Activated CD4-positive, alpha-beta T cell treated with anti-CD3 and anti-CD28 coated beads, Interleukin-2, amount 10 ng/mL, durations not matched to agents 7 days and 5 days (primary cell): ENCODE data around the gene BICRAL. TPM values are rescaled to one million over a fixed set of nuclear protein-coding genes. Genes with fewer than 3 reads are reported as not detected.
"Not testable (repeated sequence)": the region's sequence is repeated elsewhere in the genome, so short reads cannot be mapped to it uniquely, and the experiment has no call there.

ENCODE experiments used
- CTCF ChIA-PET: fragments of 350-600 bp; sonication (Branson Sonifier 250); formaldehyde crosslinking; loops from one replicate; lab custom pipeline; 2021; ENCODE audit warnings: antibody characterized with exemption; lab: Charles Lee
- POLR2A ChIA-PET: fragments of 350-600 bp; sonication (Branson Sonifier 250); formaldehyde crosslinking; loops from one replicate; lab custom pipeline; 2021; ENCODE audit warnings: antibody characterized with exemption; lab: Charles Lee
- DNase-seq: peaks from one replicate; pipeline ENCODE4 v3.0.0-alpha.2; 2020
- H3K27ac Mint-ChIP-seq: one replicate; pipeline ENCODE4 v1.8.0; 2021; ENCODE audit warnings: mild to moderate bottlenecking, moderate library complexity, mixed read lengths
- H3K27me3 Mint-ChIP-seq: one replicate; pipeline ENCODE4 v1.8.0; 2021; ENCODE audit warnings: mixed read lengths
- H3K36me3 Mint-ChIP-seq: one replicate; pipeline ENCODE4 v1.8.0; 2021; ENCODE audit warnings: low read depth, mixed read lengths
- H3K4me1 Mint-ChIP-seq: one replicate; pipeline ENCODE4 v1.8.0; 2021; ENCODE audit warnings: mixed read lengths
- H3K4me3 Mint-ChIP-seq: one replicate; pipeline ENCODE4 v1.8.0; 2021; ENCODE audit warnings: mild to moderate bottlenecking, moderate library complexity, mixed read lengths
- H3K9me3 Mint-ChIP-seq: one replicate; pipeline ENCODE4 v1.8.0; 2021; ENCODE audit warnings: mixed read lengths
- total RNA-seq, 2 experiments: library from RNA; stranded (reverse); gene quantifications; one replicate each; pipeline ENCODE4 v1.2.3, GENCODE V29; 2021

Gene BICRAL
- total RNA-seq, 2 experiments from 2014 or later, result 23.4 to 27.8 TPM

DNA sequence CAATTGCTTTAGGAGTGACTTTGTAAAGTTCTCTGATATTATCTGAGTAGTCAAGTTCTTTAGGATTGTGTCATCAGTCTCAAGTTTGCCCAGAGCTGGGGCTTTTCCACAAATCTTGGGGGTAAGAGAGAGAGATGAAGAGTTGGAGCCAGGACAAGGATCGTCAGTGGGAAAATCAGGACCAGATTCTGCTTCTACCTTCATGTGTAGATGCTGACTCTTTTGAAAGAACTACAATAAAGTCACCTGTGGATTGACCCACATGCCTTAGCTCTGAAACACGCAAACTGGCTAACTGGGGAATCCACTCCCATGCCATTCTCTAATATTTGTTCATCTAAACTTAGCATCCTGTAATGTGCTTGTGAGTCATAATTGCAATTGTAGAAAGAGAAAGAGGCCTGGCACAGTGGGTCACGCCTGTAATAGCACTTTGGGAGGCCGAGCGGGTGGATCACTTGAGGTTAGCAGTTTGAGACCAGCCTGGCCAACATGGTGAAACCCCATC lies 15.6 kb upstream of the BICRAL start:
- Mint-ChIP-seq H3K9me3 (no peaks in the 10 kb centered on the region), H3K4me3 (no peak overlapping the region), H3K27me3 (no peaks in the 10 kb centered on the region), H3K36me3 (peaks cover 29% of the 10 kb centered on the region), H3K27ac (no peak overlapping the region), H3K4me1 (peaks cover 30% of the 10 kb centered on the region)
- ChIA-PET POLR2A (no interaction called here), CTCF (interaction anchor here (0.6 to 1.0 kb wide), 2 partner anchors 18 to 45 kb away, joined by 3 to 4 read pairs; no protein-coding TSS in a partner anchor)
- no peak for DNase-seq

DNA sequence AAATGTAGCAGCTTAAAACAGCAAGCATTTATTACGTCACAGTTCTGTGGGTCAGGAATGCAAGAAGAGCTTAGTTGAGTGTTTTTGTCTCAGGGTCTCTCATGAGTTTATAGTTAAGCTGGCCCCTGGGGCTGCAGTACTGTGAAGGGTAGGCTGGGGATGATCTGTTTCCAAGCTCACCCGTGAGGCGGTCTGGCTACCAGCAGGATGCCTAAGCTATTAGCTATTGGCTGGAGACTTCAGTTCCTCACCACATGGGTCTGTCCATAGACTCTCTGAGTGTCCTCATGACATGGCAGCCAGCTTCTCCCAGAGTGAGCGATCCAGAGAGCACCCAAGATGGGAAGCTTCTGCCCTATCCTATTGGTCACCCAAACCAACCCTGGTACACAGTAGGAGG lies 12.8 kb upstream of the BICRAL start:
- no peak for DNase-seq
- H3K9me3 Mint-ChIP-seq, result no peaks in the 10 kb centered on the region

DNA sequence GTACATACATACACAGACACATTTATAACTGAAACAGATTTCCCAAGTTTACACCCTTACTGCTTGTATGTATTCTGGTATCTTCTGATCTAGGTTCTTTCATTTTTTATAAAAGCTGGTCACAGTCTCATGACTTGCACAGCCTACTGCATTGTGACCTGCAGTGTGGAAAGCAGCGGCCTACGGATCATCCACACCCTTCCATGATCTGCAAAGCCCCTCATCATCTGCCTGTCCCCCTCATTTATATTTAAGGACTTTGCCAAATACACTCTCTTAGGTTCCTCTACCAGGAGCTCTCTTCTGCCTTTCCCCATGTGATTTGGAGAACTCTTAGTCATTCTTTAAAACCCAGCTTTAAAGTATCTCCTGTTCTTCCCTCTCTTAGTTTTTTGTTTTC lies 12.0 kb upstream of the BICRAL start:
- H3K4me3 Mint-ChIP-seq, result peak overlapping the region; percentile 23
- no peaks in the 10 kb centered on the region for H3K9me3 Mint-ChIP-seq
- H3K27ac Mint-ChIP-seq, result peak overlapping the region; percentile 100

More for the DNA sequence above, 12.8 kb upstream of the BICRAL start:
- ChIA-PET POLR2A (interaction anchor here (0.7 kb wide), 1 partner anchor 435 kb away, joined by 3 read pairs; no protein-coding TSS in a partner anchor), CTCF (interaction anchor here (1.2 to 2.0 kb wide), 3 partner anchors 8 to 23 kb away, joined by 3 to 5 read pairs (median 4); partner anchors contain the start of gene TBCC)
- H3K4me3 Mint-ChIP-seq, result no peak overlapping the region
- H3K36me3 Mint-ChIP-seq, result peaks cover 29% of the 10 kb centered on the region
- no peak overlapping the region for H3K27ac Mint-ChIP-seq
- peaks cover 49% of the 10 kb centered on the region for H3K4me1 Mint-ChIP-seq
- H3K27me3 Mint-ChIP-seq, result no peaks in the 10 kb centered on the region

DNA sequence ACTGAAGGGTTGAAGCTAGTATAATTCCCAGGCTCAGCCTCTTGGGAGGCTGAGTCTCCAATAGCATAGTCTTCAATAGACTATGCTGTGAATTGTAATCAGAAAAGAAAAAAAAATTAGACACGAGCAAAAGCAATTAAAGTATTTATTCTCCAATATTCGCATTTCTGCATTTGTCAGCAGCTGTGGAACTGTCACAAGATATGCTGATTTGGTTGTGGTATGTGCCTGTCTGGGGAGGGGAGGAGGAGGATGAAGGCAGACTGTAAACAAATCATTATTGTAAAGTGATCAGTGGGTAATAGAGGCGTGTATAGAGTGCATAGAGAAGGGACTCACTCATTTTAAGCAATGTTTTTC lies 10.1 kb upstream of the BICRAL start:
- H3K27ac Mint-ChIP-seq, result peak overlapping the region; percentile 100
- H3K36me3 Mint-ChIP-seq, result peaks cover 24% of the 10 kb centered on the region
- no peaks in the 10 kb centered on the region for H3K9me3 Mint-ChIP-seq
- H3K4me3 Mint-ChIP-seq, result peak overlapping the region; percentile 54
- DNase-seq, result peak; percentile 46
- CTCF ChIA-PET, result interaction anchor here (0.6 to 1.4 kb wide), 6 partner anchors 11 to 42 kb away, joined by 3 to 6 read pairs (median 4); partner anchors contain the start of genes BICRAL and TBCC
- no peaks in the 10 kb centered on the region for H3K27me3 Mint-ChIP-seq
- POLR2A ChIA-PET, result interaction anchor here (0.6 to 1.8 kb wide), 6 partner anchors 8 to 320 kb away, joined by 3 to 6 read pairs (median 4); partner anchors contain the start of genes BICRAL, RPL7L1 and TBCC
- peaks cover 67% of the 10 kb centered on the region for H3K4me1 Mint-ChIP-seq

More for the DNA sequence above, 12.0 kb upstream of the BICRAL start:
- H3K27me3 Mint-ChIP-seq, result no peaks in the 10 kb centered on the region
- POLR2A ChIA-PET, result no interaction called here
- CTCF ChIA-PET, result interaction anchor here (1.1 to 2.0 kb wide), 5 partner anchors 9 to 24 kb away, joined by 3 to 5 read pairs (median 3); partner anchors contain the start of gene TBCC
- H3K4me1 Mint-ChIP-seq, result peaks cover 56% of the 10 kb centered on the region
- DNase-seq, result no peak
- H3K36me3 Mint-ChIP-seq, result peaks cover 33% of the 10 kb centered on the region

DNA sequence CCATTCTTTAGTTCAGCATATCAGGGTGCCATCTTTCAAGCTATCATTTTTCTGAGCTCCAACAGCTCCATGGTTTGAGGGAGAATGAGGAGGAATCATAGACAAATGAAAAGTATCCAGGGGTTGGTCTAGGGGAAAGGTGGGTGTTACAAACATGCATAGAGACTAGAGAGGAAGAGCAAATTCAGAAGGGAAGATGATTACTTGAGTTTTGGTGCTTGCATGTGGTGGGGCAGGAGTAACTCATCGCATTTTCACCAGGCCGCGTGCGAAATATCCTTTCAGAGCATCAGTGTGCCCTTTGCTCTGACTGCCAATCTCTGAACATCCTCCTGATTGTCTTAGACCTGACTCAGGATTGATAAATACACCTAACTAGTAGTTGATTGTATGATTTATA lies 7.7 kb upstream of the BICRAL start:
- POLR2A ChIA-PET, result no interaction called here
- Mint-ChIP-seq H3K27me3 (no peaks in the 10 kb centered on the region), H3K27ac (peak overlapping the region; percentile 88)

DNA sequence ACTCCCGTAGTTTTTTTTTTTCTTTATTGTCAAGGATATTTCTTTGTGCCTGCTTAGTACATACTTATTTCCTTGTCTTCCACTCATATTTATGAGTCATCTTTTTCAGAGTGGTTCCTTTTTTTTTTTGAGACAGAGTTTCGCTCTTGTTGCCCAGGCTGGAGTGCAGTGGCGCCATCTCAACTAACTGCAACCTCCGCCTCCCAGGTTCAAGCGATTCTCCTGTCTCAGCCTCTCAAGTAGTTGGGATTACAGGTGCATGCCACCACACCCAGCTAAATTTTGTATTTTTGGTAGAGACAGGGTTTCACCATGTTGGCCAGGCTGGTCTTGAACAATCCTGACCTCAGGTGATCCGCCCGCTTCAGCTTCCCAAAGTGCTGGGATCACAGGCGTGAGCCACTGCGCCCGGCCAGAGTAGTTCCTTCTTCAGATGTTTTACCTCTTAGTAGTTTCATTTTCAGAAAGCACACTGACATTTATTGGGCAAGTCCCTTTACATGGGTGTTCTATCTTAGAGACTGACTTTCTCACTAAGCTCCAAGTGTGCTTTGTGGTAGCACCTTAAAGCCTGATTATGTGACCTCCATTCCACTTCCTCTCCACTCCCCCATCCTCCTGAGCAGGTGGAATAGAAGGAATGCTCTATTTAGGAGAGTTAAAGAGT lies 6.9 kb upstream of the BICRAL start:
- POLR2A ChIA-PET, H3K9me3 Mint-ChIP-seq, H3K27me3 Mint-ChIP-seq: not testable (repeated sequence)
- DNase-seq, result peak; percentile 49
- CTCF ChIA-PET, result interaction anchor here (0.5 to 1.4 kb wide), 3 partner anchors 23 to 48 kb away, joined by 3 to 4 read pairs (median 3); no protein-coding TSS in a partner anchor
- peak overlapping the region; percentile 88 for H3K27ac Mint-ChIP-seq
- H3K36me3 Mint-ChIP-seq, result peaks cover 23% of the 10 kb centered on the region
- peak overlapping the region; percentile 72 for H3K4me3 Mint-ChIP-seq
- H3K4me1 Mint-ChIP-seq, result peaks cover 75% of the 10 kb centered on the region

More for the DNA sequence above, 7.7 kb upstream of the BICRAL start:
- H3K36me3 Mint-ChIP-seq, result peaks cover 27% of the 10 kb centered on the region
- CTCF ChIA-PET, result no interaction called here
- no peaks in the 10 kb centered on the region for H3K9me3 Mint-ChIP-seq
- peak; percentile 39 for DNase-seq
- H3K4me3 Mint-ChIP-seq, result peak overlapping the region; percentile 72
- peaks cover 75% of the 10 kb centered on the region for H3K4me1 Mint-ChIP-seq

DNA sequence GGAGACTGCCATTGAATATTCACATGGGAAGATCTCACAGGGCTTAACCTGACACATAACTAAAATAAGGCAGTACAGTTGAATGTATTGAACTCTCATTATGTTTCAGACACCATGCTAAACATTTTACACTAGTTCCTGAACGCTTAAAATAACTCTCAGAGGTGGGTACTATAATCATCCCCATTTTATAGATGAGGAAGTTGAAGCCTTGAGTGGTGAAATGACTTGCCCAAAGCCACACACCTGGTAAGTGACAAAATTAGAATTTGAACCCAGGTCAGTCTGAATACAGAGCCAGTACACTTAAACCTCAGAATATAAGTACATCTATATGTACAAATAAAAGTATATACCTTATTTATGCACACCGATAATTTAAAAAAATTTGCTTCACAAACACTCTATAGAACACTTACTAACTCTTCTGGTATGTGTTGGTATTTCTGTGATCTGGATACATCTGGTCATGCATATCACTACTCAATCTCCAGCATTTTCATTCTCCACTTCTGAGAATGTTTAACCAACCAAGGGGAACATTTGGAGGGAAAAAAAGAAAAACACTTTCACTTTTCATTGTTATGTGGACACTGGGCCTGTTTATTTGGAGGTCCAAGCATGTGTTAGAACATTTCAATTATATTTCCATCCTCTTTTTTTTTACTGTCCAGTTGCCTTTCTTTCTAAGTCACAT lies 4.6 kb upstream of the BICRAL start:
- peaks cover 67% of the 10 kb centered on the region for H3K4me1 Mint-ChIP-seq
- peak overlapping the region; percentile 12 for H3K4me3 Mint-ChIP-seq

DNA sequence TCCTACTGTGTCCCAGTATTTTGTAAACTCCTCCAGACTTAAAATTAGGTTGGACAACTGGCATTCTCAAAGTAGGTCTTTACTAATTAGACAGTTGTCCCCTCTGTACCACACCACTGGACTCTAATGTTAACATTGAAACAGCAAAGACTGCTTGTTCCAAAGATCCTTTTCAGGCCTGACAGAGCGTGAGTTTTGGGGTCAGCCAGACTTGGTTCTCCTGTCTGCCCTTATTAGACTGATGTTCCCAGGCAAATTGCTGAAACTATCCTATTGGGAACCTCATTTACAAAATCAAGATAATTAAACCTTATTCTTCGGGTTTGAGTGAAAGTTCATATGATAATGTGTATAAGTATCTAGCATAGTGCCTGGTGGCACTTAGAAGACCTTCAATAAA lies 3.7 kb upstream of the BICRAL start:
- Mint-ChIP-seq H3K4me1 (peaks cover 61% of the 10 kb centered on the region), H3K9me3 (no peaks in the 10 kb centered on the region), H3K36me3 (peaks cover 19% of the 10 kb centered on the region), H3K27me3 (no peaks in the 10 kb centered on the region), H3K4me3 (no peak overlapping the region), H3K27ac (no peak overlapping the region)
- ChIA-PET POLR2A (no interaction called here), CTCF (no interaction called here)
- no peak for DNase-seq

More for the DNA sequence above, 4.6 kb upstream of the BICRAL start:
- H3K36me3 Mint-ChIP-seq, result peaks cover 21% of the 10 kb centered on the region
- CTCF ChIA-PET, result no interaction called here
- no peaks in the 10 kb centered on the region for H3K9me3 Mint-ChIP-seq
- DNase-seq, result no peak
- peak overlapping the region; percentile 81 for H3K27ac Mint-ChIP-seq
- POLR2A ChIA-PET, result no interaction called here
- no peaks in the 10 kb centered on the region for H3K27me3 Mint-ChIP-seq

DNA sequence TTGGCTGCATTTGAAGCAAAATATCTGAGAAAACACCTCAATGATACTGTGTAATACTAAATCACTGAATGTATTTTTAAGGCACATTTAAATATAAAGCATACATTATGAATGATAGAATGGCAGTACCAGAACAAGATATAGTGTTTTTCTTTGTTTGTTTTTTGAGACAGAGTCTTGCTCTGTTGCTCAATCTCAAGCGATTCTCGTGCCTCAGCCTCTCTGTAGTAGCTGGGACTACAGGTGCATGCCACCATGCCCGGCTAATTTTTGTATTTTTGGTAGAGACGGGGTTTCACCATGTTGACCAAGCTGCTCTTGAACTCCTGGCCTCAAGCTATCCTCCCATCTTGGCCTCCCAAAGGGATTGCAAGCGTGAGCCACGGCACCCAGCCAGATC lies 2.3 kb upstream of the BICRAL start:
- ChIA-PET CTCF (interaction anchor here (0.9 kb wide), 1 partner anchor 9 kb away, joined by 3 read pairs; no protein-coding TSS in a partner anchor), POLR2A (interaction anchor here (0.7 kb wide), 1 partner anchor 12 kb away, joined by 3 read pairs; no protein-coding TSS in a partner anchor)
- Mint-ChIP-seq H3K9me3 (no peaks in the 10 kb centered on the region), H3K27me3 (no peaks in the 10 kb centered on the region), H3K36me3 (peaks cover 22% of the 10 kb centered on the region), H3K4me3 (no peak overlapping the region), H3K27ac (peak overlapping the region; percentile 54), H3K4me1 (peaks cover 51% of the 10 kb centered on the region)
- no peak for DNase-seq

DNA sequence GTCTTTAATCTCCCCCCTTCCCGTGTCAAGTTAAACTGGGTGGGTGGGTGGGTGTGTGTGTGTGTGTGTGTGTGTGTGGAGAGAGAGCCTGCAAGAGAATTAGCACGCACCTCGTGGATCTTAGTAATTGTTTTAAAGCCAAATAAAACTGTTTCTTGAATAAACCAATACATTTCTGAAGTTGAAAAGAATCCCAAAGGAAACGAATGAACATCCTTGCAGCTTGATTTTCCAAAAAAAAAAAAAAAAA lies 381 bp upstream of the BICRAL start:
- POLR2A ChIA-PET, result interaction anchor here (0.8 kb wide), 1 partner anchor 10 kb away, joined by 4 read pairs; no protein-coding TSS in a partner anchor
- peak overlapping the region; percentile 97 for H3K4me3 Mint-ChIP-seq
- no peak for DNase-seq
- H3K27me3 Mint-ChIP-seq, result no peaks in the 10 kb centered on the region
- CTCF ChIA-PET, result interaction anchor here (0.6 to 1.8 kb wide), 5 partner anchors 9 to 207 kb away, joined by 3 to 6 read pairs (median 3); no protein-coding TSS in a partner anchor
- peaks cover 38% of the 10 kb centered on the region for H3K4me1 Mint-ChIP-seq
- peak overlapping the region; percentile 100 for H3K27ac Mint-ChIP-seq
- H3K36me3 Mint-ChIP-seq, result peaks cover 32% of the 10 kb centered on the region
- no peaks in the 10 kb centered on the region for H3K9me3 Mint-ChIP-seq

DNA sequence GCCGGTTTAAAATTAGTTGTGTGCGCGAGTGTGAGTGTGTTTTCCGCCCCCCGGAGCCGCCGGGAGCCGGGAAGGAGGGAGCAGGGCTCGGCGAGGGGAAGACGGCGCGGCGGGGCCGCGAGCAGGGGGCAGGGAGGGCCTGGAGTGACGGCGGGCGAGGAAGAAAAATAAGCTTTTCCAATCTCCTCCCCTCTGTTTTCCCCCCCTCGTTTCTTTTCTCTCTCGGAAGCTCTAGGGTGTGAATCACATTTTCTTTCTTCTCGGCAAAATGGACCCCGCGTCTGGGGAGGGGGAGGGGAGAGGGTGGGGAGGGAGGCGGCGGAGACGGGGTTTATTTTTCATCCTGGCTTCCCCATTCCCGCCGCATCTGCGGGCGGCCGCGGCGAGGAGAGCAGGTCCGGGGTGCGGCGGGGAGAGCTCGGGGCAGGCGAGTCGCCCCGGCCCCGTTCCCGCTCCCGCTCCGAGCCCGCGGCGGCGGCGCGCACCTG lies 881 bp downstream of the BICRAL start:
- Mint-ChIP-seq H3K27ac (peak overlapping the region; percentile 100), H3K36me3 (peaks cover 22% of the 10 kb centered on the region), H3K9me3 (no peaks in the 10 kb centered on the region), H3K4me1 (peaks cover 25% of the 10 kb centered on the region), H3K27me3 (no peaks in the 10 kb centered on the region), H3K4me3 (peak overlapping the region; percentile 97)
- ChIA-PET POLR2A (no interaction called here), CTCF (interaction anchor here (1.8 kb wide), 1 partner anchor 12 kb away, joined by 6 read pairs; no protein-coding TSS in a partner anchor)
- peak; percentile 74 for DNase-seq

DNA sequence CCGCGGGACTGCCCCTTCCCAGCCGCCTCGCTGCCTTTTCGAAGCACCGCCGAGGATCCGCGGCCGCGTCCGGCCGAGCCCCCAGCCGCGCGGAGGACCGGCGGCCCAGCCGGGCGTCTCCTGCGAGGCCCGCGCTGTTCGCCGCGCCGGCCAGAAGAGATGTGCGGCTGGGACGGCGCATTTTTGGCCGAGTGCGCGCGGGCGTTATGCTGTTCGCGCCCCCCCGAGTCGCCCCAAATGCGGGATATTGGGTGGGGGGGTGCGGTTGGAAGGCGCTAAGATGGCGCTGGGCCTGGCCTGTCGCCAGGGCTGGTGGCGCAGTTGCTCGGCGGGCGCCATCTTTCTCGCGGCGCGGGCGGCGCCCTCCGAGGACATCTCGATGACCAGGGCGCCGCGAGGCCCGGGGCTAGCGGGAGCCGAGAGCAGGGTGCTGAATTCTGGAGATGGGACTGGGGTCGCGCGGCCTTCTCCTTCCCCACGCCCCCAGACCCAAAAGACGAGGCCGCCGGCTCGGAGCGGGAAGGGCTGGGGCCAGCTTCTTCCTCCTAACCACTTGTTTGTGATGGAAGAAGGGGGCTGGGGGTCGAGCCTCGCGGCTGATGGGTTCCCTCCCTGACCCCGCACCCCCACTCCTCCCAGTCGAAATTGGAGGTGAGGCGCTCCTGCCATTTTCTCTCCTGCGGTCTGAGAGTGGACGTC lies 1.5 kb downstream of the BICRAL start:
- Mint-ChIP-seq H3K27me3 (no peaks in the 10 kb centered on the region), H3K4me1 (peaks cover 23% of the 10 kb centered on the region), H3K27ac (peak overlapping the region; percentile 100), H3K9me3 (no peaks in the 10 kb centered on the region), H3K36me3 (peaks cover 22% of the 10 kb centered on the region), H3K4me3 (peak overlapping the region; percentile 95)
- DNase-seq, result peak; percentile 75
- CTCF ChIA-PET, result interaction anchor here (1.8 kb wide), 1 partner anchor 12 kb away, joined by 6 read pairs; no protein-coding TSS in a partner anchor
- POLR2A ChIA-PET, result no interaction called here
